LoVo (cell line): ENCODE results near the gene CRADD.
"Not testable (repeated sequence)": the region's sequence is repeated elsewhere in the genome, so short reads cannot be mapped to it uniquely, and the experiment has no call there.

Source experiments
- DNase-seq: peaks from one replicate; pipeline ENCODE4 v3.0.0-alpha.2; 2016; ENCODE audit warnings: low spot score

Gene CRADD

DNA sequence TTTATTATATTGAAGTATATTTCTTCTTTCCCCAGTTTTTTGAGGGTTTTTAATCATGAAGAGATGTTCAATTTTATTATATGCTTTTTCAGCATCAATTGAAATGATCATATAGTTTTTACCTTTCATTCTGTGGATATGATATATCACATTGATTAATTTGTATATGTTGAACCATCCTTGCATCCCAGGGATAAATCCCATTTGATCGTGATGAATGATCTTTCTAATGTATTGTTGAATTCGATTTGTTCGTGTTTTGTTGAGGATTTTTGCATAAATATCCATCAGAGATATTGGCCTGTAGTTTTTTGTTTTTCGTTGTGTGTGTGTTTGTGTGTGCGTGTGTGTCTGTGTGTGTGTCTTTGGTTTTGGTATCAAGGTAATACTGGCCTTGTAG lies 196.4 kb downstream of the CRADD start:
- no peak for DNase-seq

DNA sequence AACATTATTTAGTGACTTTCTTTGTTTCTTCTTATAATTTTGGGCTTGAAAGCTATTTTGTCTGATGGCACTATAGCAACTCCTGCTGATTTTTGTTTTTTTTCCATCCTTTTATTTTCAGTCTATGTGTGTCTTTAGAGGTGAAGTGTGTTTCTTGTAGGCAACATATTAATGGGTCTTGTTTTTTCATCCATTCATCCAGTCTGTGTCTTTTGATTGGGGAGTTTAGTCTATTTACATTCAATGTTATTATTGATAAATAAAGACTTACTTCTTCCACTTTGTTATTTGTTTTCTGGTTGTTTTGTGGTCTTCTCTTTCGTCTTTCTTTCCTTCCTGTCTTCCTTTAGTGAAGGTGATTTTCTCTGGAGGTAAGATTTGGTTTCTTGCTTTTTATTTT lies 198.0 kb downstream of the CRADD start:
- DNase-seq, result no peak

DNA sequence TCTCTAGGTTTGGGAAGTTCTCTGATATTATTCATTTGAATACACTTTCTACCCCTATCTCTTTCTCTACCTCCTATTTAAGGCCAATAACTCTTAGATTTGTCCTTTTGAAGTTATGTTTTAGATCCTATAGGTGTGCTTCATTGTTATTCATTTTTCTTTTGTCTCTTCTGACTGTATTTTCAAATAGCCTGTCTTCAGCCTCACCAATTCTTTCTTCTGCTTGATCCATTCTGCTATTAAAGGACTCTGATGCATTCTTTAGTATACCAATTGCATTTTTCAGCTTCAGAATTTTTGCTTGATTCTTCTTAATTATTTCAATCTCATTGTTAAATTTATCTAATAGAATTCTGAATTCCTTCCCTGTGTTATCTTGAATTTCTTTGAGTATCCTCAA lies 199.2 kb downstream of the CRADD start:
- no peak for DNase-seq

DNA sequence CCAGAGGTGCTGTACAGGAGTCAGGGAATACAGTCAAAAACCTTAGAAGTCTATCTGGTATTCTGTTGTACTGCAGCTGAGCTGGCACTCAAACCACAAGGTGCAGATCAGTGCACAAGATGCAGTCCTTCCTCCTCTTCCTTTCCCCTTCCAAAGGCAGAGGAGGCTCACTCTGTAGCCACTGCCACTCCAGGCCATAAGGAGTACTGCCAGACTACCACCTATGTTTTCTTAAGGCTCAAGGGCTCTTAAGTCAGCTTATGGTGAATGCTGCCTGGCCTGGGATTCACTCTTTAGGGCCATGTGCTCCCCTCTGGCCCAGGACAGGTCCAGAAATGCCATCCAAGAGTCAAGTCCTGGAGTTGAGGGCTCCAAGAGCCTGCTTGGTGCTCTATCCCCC lies 200.3 kb downstream of the CRADD start:
- no peak for DNase-seq

DNA sequence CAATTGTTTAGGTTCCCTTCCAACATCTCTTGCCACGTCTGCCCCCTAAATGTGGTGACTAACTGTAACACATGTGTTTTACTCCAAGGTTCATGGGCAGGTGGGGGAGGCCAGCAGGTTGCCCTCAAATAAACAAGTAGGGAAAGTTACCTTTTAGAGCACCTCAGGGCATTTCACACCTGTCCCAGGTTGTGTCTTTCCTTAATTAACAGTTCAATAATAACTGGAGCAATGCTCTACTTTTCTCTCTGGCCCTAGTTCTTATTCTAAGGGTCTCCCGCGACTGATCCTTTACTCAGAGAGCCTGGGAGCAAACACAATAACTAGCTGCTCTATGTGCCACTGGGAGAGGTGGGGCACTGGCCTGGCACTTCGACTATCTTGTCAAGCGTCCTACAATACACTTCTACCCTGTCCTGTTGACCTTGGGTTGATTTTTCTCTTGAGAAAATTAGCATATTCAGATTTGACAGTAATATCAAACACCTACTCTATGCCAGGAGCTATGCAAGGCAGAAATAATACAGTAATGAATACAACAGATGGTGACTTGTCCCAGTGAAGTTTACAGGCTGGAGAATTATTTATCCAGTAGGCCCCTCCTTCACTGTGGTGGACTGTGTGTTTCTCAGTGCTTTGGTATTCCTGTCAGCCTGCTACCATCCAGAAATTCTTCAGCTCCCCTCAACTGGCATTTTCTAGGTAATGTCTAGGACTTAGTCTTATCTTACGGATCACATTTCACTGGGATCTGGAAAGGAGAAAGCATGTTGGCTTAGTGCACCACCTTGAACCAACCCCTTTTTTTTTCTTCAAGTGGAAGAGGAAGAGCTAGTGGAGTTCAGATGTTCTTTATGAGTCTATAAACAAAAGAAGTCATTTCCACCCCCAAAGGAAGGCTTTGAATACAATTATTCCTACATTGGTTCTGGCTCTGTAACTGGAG lies 202.6 kb downstream of the CRADD start:
- peak; percentile 24 for DNase-seq

DNA sequence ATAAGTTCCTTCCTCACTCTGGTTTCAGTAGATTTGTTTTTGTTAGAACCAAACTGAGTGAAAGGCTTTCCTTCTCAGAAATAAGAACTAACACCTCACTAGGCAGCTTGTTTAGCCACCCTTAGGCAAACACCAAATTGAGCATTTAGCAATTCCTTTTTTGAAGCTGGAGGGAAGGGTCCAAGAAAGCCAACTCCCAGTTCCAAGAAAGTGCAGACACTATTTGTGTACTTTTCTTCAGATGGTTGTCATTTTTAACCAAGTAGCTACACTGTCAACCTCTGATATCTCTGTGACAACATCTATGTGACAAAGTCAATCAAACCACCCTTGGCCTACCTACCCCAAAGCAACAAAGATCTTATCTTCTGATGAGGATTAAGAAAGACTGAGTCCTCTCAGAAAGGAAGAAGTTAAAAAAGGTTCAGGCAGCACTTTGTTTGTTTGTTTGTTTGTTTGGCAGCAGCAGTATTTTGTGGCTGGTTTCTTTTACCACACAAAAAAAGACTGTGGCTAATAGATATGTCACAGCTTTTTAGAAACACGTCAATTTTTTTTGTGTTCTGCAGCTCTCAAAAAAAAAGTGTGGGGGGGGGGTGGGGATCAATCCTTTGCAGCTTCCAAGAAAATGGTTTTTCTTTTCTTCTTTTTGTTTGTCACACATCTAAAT lies 203.8 kb downstream of the CRADD start:
- no peak for DNase-seq

DNA sequence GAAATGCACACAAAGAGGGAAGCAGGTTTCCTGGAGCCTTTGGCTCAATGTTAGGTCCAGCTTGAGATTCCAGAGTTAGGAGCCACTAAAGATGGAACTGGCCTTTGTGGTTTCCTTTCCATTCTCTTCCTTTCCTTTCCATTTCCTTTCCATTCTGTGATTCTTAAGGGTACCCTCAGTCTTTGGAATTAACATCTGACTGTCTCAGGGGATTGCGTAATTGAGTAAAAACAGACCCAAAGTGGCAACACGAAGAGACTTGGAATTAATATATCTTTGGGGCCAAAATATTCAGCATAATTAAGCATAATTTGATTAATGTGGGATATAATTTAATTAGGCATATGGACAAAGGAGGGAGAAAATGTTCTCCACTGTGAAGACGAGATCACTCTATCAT lies 205.6 kb downstream of the CRADD start:
- no peak for DNase-seq

DNA sequence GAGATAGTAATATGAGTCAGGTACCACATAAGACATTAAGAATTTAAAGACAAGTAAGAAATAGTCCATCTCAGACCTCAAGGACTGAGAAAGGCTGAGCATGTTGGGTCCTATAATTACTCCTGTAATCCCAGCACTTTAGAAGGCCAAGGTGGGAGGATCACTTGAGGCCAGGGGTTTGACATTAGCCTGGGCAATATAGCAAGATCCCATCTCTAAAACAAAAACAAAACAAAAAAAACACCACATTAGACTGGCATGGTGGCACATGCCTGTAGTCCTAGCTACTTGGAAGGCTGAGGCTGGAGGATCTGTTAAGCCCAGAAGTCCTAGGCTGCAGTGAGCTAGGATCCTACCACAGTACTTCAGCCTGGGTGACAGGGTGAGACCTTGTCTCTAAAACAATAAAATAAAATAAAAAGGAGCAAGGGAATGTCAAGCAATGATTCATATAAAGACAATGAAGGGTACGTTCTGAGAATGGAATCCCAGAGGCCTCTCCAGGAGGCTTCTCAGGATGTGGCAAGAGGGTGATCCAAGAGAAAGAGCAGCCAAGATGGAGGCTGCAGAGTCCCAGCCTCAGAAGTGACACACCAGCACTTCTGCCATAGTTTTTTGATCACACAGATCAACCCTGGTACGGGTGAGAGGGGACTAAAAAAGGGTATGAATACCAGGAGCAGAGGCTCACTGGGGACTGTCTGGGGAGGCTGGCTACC lies 206.4 kb downstream of the CRADD start:
- DNase-seq, result no peak

DNA sequence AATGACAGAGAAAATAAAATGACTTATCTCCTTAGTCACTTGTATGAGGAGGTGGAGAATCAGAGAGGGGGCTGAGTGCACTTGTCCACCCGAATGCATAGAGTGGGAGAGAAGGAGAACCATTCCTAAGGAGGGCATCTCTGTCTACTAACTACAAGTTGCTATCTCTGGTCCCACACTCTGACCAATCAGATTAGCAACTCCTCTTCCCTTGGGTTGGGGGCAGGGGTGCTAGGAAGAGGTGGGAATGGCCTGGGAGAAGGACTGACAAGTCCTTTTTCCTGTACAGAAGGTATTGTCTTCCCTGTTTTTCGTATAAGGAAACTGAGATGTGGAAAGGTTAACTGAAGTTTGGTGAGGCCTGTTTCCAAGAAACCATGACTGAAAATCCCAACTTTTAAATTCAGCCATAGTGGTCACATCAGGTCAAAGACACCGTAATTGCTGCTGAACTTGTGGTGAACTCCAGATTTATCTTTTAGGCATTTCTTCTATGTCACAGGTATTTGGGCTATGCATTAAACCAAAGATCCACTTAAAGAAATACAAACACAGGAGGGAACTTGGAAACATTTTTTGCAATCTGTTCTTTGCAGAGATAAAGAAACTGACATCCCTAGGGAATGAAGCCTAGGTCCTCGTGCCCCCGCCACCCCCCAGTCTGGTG lies 207.8 kb downstream of the CRADD start:
- DNase-seq, result no peak

DNA sequence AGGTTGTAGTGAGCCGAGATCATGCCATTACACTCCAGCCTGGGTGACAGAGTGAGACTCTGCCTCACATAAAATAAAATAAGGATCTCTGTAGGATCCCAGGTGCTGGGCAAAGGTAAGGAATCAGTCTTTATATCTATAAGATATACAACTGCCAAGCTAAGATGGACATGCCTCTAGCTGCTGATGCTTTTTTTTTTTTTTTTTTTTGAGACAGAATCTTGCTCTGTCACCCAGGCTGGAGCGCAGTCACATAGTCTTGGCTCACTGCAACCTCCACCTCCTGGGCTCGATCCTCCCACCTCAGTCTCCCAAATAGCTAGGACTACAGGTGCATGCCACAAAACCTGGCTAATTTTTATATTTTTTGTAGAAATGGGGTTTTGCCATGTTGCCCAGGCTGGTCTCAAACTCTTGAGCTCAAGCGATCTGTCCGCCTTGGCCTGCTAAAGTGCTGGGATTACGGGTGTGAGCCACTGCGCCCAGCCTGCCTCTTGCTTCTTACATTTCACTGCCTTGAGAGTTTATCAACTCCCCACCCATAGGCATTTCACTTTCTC lies 208.9 kb downstream of the CRADD start:
- not testable (repeated sequence) for DNase-seq

DNA sequence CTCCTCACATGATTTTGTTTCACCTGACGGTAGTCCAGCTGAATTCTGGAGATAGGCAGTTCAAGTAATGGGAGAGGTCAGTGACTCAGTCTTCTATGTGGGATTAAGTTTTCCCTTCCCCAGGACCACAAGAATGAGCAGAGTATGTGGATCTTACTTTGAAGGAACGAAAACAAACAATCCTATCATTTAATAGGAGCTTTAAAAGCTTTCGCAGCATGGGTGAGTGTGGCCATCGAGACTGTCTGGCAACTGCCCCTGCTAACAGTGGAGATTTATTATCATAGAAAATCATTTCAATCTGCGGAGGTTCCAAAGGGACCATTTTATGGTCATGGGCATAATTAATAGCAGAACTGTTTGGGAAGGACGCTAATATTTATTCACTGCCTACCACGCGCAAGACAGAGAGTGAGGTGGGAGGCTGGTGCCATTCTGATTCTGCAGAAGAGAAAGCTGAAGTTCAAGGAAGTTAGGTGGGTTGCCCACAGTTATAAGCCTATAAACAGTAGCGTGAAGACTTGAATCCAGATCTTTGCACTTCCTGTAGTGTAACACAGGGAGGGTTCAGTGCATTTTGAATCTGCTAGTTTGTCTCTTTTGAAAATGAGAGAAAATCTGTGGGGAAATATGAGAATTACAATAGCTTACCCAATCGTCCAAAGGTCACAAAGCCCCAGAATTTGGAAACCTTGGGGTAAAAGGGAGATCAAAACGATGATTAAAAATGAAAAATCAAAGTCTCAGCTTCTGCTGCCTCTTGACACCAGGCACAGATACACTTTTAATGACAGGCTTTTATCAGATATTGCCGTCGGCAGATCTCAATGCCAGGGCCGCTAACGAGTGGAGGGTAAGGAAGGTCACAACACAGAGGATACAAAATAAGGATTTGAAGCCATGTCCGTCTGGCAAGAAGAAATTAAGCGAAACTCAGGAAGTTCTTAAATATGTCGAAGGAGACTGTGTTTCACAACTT lies 209.6 kb downstream of the CRADD start:
- DNase-seq, result peak; percentile 93

DNA sequence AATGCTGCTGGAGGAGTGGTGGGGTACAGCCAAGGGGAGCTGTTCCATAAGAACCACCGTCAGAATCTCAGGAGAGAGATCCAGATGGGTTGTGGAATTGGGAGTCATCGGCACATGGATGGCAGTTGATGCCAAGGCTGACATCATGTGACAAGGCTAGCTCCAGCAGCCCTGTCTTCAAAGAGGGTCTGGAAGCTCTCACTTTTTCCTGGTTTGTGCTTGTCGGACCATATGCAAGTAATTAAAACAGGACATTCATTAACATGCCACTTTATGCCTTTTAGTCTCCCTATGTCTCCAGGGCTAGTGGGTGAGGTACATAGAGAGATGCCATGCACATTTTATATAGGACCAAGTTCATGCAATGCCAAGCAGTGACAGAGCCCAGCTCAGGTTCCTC lies 211.8 kb downstream of the CRADD start:
- DNase-seq, result no peak

DNA sequence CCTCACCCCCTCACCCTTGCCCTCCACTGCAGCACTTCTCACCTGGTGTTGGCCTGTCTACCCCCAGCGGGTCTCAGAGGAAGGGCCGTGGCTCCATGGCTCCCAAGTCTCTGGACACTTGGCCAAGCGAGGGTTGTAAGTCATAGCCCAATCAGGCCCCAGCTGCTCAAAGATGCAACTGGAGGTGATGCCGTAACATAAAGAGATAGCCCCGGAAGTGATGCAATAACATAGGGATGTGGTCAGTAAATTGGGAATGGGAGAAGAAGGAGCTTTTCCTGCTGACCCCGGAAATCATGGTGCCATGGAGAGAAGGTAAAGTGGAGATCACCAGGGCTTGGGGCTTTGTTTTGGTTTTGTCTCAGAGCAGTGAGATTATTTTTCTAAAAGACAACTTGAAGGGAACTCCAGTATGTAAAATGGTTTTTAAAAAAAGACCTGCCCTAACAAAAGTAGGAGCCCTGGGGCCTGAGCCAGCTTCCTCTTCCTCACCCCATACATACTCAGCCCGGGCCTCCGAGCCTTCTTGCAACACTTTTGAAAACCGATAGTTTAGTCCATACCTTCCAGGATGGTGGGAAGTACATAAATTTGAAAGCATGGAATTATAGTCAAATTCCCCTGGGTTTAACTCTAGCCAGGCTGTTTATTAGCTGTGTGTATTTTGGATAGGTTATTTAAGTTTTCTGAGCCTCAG lies 212.5 kb downstream of the CRADD start:
- DNase-seq, result no peak

DNA sequence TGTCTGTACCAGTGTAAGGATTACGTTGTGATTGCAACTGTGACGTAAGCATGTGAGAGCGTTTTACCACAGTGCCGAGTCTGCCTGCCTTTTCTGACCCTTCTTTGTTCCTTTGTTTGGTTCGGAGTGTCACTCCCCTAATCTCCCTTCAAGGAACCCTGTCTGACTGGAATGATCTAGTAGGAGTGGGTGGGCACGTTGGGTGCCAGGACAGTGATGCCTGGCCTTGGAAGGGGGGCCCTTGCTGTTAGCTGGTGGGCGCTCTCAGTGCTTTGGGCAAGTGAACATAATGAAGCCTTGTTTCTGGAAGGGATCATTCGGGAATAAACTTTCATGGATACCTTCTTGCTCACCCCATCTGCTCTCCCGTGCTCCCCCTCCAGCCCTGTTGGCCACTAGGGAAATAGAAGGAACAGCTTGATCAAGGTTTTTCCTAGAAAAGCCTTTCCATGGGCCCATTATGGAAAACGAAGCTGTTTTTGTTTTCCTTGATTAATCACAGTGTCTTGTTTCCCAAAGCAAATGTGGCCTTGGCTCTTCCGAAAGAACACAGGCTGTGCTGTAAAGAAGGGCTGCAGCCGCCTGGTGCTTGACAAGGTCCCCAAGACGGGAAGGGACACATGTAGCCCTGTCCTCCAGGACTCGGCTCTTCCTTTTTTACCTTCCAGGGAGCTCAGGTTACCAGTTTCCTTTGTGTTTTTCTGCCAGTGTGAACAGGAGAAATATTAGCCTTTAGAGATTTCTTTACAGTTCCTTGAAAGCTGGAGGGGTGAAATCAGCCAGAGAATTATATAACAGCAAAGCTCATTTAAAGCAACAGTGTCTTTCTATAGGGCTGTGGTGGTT lies 215.5 kb downstream of the CRADD start:
- no peak for DNase-seq

DNA sequence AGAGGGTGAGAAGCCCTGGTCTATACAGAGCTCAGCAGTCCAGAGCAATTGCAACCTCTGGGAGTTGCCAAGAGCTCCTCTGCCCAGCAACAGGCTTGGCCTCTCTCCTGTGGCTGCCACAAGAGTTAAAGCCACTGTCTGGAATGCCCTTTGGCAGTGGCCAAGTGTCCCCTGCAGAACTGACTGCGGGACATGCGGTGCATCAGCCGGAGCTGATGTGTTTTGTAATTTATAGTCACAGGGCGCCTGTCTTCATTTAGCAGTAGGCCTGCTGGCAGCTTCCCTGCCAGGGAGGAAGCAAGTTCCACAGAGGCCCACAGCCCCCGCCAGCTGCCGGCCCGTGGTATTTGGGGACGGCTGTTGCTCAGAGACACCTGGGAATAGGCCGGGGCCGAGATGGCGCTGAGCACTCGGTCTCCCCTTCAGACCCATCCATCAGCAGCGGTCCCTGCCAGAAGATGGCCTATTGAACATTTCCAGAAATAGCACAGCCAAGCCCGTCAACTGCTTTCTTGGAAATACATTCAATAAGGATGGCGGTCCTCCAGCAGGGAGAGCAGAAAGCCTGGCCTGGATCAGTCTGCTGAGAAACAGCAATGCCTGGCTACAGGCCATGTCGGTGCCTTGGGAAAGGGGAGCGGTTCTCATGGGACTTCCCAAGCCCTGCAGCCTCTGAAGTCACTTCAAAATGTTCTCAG lies 217.4 kb downstream of the CRADD start:
- no peak for DNase-seq

DNA sequence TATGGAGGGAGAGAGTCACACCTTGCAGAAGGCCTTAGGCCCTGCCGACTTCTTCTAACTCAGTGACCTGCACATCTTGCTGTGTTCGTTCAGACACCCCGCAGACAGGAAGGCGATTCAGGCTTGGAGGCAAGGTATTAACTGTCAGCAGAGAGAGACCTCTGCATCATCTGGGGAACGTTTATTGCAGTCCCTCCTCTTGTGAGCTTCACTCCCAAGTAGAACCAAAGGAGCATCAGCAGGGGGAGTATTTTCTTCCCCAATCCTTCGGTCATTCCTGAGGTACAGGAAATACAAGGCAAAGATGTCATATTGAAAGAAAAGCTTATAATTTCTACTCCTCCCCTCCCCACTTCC lies 217.9 kb downstream of the CRADD start:
- no peak for DNase-seq

DNA sequence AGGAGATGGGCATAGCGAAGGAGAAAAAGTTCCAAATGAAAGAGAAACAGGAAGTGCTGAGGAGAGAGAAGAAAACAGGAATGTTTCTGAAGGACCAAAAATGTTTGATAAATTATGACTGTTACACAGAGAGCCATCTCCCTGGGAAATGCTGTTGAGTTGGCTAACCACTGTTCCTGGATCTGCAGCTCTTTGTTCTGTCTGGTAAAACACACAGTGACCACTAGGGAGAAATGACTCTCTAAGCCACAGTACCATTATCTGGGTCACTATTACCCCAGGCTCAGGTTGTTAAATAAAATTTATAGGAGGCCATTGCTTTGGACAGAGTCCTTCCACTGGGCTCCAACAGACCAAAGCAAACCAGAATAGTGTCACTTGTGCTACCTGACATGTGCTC lies 219.3 kb downstream of the CRADD start:
- no peak for DNase-seq

DNA sequence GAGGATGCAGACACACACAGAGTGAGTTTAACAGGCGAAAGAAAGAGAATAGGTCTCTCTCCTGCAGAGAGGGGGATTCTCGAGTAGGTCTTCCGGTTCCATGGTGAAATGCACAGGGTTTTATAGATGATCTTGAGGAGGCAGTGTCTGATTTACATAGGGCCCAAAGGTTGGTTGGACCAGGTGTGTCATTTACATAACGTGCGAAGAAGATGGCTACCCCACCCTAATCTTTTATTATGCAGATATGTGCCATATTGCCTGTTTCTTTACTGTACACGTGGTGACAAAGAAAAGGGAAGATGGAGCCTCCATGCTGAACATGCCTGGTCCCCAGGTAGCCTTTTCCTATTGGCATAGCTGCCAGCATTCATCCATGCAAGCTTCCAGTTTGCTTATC lies 219.8 kb downstream of the CRADD start:
- DNase-seq, result no peak

DNA sequence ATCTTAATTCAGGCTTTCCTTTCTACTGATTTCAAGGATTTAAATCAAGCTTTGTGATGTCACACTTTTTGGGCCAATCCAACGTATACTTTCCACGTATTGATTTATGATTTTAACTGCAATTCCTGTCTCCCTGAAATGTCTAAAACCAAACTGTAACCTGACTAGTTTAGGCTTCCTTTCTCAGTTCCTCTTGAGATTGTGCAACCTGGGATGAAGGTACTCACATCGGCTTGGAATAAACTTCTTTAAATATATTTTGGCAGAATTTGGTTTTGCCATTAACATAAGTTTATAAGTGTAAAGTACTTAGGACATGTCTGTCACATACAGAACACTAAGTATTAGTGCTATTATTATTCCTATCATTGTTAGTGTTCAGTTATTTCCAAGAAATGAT lies 224.6 kb downstream of the CRADD start:
- DNase-seq, result no peak
